Lung (tissue), 12 donors: Measurements from ENCODE around the gene NUCB2. TPM values are rescaled to one million over a fixed set of nuclear protein-coding genes. Genes with fewer than 3 reads are reported as not detected.

Source experiments
- ATAC-seq: fragments of 200-7000 bp; cut with Tn5 transposase; one replicate; pipeline ENCODE4 v1.9.1; 2020; ENCODE audit warnings: moderate number of reproducible peaks; ENCODE audit not compliant: insufficient read depth, low FRiP score
- DNase-seq, 3 donors: peaks; one replicate each; pipeline ENCODE4 v3.0.0-alpha.2; 2013 to 2017
- H3K27ac ChIP-seq, 2 donors: one replicate each; pipeline ENCODE4 v1.5.1; 2013; ENCODE audit warnings: mild to moderate bottlenecking in 2 of 2, moderate library complexity in 2 of 2, control low read depth in 1 of 2, inconsistent platforms in 1 of 2, low read depth in 1 of 2, low read length in 1 of 2
- H3K27me3 ChIP-seq, 3 donors: one replicate each; pipeline ENCODE4 v1.5.1; 2013; ENCODE audit warnings: low read length in 2 of 3; ENCODE audit not compliant: control insufficient read depth in 3 of 3, insufficient read depth in 3 of 3
- H3K36me3 ChIP-seq, 4 donors: one replicate each; pipeline ENCODE4 v1.5.1; 2013; ENCODE audit warnings: low read length in 4 of 4, mild to moderate bottlenecking in 1 of 4, moderate library complexity in 1 of 4; ENCODE audit not compliant: control insufficient read depth in 4 of 4, insufficient read depth in 4 of 4
- H3K4me1 ChIP-seq, 5 donors: one replicate each; pipeline ENCODE4 v1.5.1; 2013; ENCODE audit warnings: low read length in 5 of 5, mild to moderate bottlenecking in 2 of 5, moderate library complexity in 1 of 5; ENCODE audit not compliant: control insufficient read depth in 5 of 5, insufficient read depth in 5 of 5
- H3K4me3 ChIP-seq: one replicate; pipeline ENCODE4 v1.5.1; 2013; ENCODE audit warnings: mild to moderate bottlenecking, control low read depth, moderate library complexity
- H3K9ac ChIP-seq, 2 donors: one replicate each; pipeline ENCODE4 v1.5.1; 2013; ENCODE audit warnings: low read length in 2 of 2, control low read depth in 1 of 2; ENCODE audit not compliant: insufficient read depth in 1 of 2
- H3K9me3 ChIP-seq, 4 donors: one replicate each; pipeline ENCODE4 v1.5.1; 2013; ENCODE audit warnings: low read length in 3 of 4, mild to moderate bottlenecking in 1 of 4, moderate library complexity in 1 of 4; ENCODE audit not compliant: control insufficient read depth in 4 of 4, insufficient read depth in 3 of 4
- CTCF ChIP-seq: IDR thresholded peaks from 2 replicates; pipeline ENCODE4 v1.5.1; 2012; ENCODE audit warnings: mild to moderate bottlenecking; ENCODE audit errors: control extremely low read depth, extremely low read depth
- WGBS, 2 donors: extraction: QIAGEN DNeasy Blood & Tissue Kit; methylation state at CpG; one replicate each; pipeline ENCODE4 v1.1.7; 2013; 5-methylcytosine and 5-hydroxymethylcytosine counted together
- polyA plus RNA-seq, 2 donors: library from polyadenylated mRNA; stranded (reverse); fragments of 200-250 nt; gene quantifications; one replicate each; pipeline ENCODE4 v1.2.1, GENCODE V29; 2013
- total RNA-seq, 2 donors: library from RNA; depleted of rRNA in 1 of 2; stranded (reverse); fragments of >200 nt in 1 of 2; gene quantifications; one replicate each; pipeline ENCODE4 v1.2.1, GENCODE V29; 2014 to 2021
- donor health status: control.
- donor health status: control.
- donor health status: Bipolar disorder and iron deficiency.
- donor health status: healthy.
- donor health status: DM: yes; HTN: yes; CAD: no.

NUCB2 gene
- total and polyA plus RNA-seq, 4 donors: 73.6 to 136 (median 116) TPM

- ATAC-seq: no peak
- Histone ChIP-seq H3K4me1 (peaks cover 0 to 15% (median 2%) of the 10 kb centered on the region in 5 donors), H3K27ac (no peak overlapping the region), H3K4me3 (no peak overlapping the region), H3K36me3 (no peaks in the 10 kb centered on the region), H3K27me3 (peaks cover 0 to 27% (median 20%) of the 10 kb centered on the region in 3 donors), H3K9ac (no peak overlapping the region), H3K9me3 (no peaks in the 10 kb centered on the region)
- DNase-seq: peak in 1 of 3 donors; percentile 2
- TF ChIP-seq CTCF: no peak
- 19 to 26% methylated on average over 12 of the region's 12 CpGs for WGBS, 2 donors
These were observed 74.6 kb downstream of the NUCB2 start for GRCh38 chr11:17351172-17351509.

- H3K9ac ChIP-seq: no peak within 1 kb of the TSS
- peak within 1 kb of the TSS; percentile 47 for H3K4me3 ChIP-seq
- H3K27ac ChIP-seq: peak within 1 kb of the TSS in 1 of 2 donors; percentile 39
- H3K36me3 ChIP-seq: no peaks in the 10 kb centered on the region
- no peaks in the 10 kb centered on the region for H3K9me3 ChIP-seq
- H3K27me3 ChIP-seq: peaks cover 0 to 27% (median 20%) of the 10 kb centered on the region in 3 donors
- peak; percentile 55 to 61 (median 60) for DNase-seq
- H3K4me1 ChIP-seq: peaks cover 0 to 15% (median 2%) of the 10 kb centered on the region in 5 donors
- 1 to 2% methylated on average over 61 of the region's 61 CpGs for WGBS, 2 donors
- ATAC-seq: peak; percentile 51
- TF ChIP-seq CTCF: no peak
These were observed 75.1 kb downstream of the NUCB2 start, which contains the start of gene NCR3LG1 for GRCh38 chr11:17351510-17352176. NCR3LG1 (plus strand) TSS chr11:17351800; CDS start chr11:17351970, 170 bp downstream.

GRCh38 chr11:17352950-17353820 is 76.6 kb downstream of the NUCB2 start:
- H3K27ac ChIP-seq: peak overlapping the region; percentile 45 to 62
- peak overlapping the region; percentile 31 to 58 for H3K9ac ChIP-seq
- DNase-seq (peak; percentile 84), ATAC-seq (peak; percentile 50)
- peaks cover 0 to 15% (median 2%) of the 10 kb centered on the region in 5 donors for H3K4me1 ChIP-seq
- TF ChIP-seq CTCF: no peak
- 0 to 1% methylated on average over 65 to 69 of the region's 69 CpGs for WGBS, 2 donors
- peak overlapping the region; percentile 48 for H3K4me3 ChIP-seq
- no peaks in the 10 kb centered on the region for H3K9me3 ChIP-seq
- H3K36me3 ChIP-seq: peaks cover 0 to 1% (median under 1%) of the 10 kb centered on the region in 4 donors
- H3K27me3 ChIP-seq: peaks cover 0 to 27% (median 20%) of the 10 kb centered on the region in 3 donors
